HG03060 (cell line): ENCODE results near the gene MOGAT3.
"Not testable (repeated sequence)": the region's sequence is repeated elsewhere in the genome, so short reads cannot be mapped to it uniquely, and the experiment has no call there.

ENCODE experiments used
- ATAC-seq: cut with Tn5 transposase; IDR thresholded peaks from one replicate; pipeline ENCODE4 v1.9.1; 2021; ENCODE audit warnings: low read depth, moderate number of reproducible peaks; ENCODE audit not compliant: unreplicated experiment

MOGAT3 gene

GRCh38 chr7:101205901-101206664 lies 5.2 kb upstream of the MOGAT3 start:
- ATAC-seq = no peak

DNA sequence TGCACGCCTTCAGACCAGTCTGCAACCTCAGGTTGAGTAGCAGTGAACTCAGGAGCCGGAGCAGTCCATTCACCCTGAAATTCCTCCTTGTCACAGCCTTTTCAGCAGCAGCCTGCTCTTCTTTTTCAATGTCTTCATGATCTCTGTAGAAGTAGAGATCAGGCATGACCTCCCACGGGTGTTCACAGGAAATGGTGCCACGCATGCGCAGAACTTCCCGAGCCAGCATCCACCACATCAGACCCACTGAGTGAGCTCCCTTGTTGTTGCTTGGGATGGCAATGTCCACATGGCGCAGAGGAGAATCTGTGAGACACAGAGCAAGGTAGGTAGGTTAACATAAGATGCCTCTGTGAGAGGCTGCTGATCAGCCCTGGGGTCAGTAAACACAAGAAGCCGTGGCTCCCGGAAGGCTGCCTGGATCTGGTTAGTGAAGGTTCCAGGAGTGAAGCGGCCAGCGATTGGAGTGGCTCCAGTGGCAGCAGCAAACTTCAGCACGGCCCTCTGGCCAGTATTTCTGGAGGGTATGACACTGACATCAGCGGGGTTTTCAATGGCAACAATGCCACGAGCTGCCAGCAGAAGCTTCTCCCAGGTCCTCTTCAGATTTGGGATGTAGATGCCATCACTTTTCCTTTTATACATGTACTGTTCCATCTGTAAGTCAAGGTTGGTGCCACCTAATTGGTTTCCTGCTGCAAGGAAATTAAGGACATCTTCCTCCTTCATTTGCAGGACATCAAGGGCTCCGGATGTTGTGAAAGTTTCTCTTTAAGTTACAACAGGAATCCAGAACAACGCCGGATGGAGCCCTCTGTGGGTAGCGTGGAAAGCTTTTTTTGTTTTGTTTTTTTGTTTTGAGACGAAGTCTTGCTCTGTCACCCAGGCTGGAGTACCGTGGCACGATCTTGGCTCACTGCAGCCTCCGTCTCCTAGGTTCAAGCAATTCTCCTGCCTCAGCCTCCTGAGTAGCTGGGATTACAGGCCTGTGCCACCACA lies 3.2 kb upstream of the MOGAT3 start:
- ATAC-seq = not testable (repeated sequence)

DNA sequence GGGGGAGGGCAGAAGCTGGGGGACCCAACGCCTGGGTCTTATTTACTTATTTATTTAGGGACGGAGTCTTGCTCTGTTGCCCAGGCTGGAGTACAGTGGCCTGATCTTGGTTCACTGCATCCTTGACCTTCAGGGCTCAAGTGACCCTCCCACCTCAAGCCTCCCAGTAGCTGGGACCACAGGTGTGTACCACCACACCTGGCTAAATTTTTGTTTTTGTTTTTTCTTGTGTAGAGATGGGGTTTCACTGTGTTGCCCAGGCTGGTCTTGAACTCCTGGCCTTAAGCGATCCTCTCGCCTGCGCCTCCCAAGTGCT lies 1.7 kb upstream of the MOGAT3 start:
- ATAC-seq = no peak

DNA sequence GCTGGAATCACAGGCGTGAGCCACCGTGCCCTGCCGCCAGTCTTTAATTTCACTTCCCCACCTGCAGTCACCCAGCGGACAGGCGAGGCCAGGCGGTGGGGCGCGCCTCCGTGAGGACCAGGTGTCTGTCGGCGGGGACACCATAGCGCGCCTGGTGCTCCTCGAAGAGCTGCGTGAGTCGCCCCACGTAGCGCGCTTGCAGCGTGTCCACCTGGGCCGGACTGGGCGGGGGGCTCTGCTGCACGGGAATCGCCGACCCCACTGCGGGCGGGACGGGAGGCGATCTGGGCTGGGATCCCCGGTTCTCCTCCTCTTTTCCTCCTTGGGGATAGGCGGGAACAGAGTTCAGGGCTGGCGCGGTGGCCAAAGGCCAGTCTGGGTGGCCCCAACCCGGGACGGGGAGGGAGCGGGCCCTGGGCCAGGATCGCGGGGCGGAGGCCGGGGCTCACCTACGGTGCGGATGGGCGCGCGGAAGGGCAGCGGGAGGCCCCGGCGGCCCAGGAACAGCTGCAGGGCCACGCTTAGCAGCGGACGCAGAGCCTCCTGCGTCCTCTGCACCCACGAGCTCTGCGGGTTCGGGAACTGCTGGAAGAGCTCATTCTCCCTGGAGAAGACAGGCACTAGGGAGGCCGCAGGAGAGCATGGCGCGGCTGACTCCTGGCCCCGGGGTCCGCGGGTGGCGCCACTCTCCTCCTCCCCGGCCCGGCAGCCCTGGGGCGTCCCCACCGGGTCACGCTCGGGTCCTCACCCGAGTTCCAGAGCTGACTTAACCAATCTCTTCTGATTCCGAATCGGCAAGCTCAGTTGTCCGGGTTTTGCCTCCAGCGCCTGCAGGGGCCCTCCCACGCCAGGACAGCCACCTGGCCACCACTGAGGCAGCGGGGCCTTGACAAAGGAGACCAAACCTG lies 1.1 kb upstream of the MOGAT3 start:
- ATAC-seq = no peak

- ATAC-seq = no peak
Measured at GRCh38 chr7:101200504-101200861, 353 bp downstream of the MOGAT3 start.

DNA sequence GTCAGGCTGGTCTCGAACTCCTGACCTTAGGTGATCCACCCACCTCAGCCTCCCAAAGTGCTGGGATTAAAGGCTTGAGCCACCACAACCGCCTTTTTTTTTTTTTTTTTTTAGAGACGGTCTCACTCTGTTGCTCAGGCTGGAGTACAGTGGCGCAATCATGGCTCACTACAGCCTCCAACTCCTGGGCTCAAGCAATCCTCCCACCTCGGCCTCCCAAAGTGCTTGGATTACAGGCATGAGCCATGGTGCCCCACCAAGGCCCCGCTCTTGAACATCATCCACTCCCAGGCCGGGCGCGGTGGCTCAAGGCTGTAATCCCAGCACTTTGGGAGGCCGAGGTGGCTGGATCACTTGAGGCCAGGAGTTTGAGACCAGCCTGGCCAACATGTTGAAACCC lies 1.3 kb downstream of the MOGAT3 start:
- not testable (repeated sequence) for ATAC-seq

GRCh38 chr7:101198476-101198875 lies 2.4 kb downstream of the MOGAT3 start:
- no peak for ATAC-seq

DNA sequence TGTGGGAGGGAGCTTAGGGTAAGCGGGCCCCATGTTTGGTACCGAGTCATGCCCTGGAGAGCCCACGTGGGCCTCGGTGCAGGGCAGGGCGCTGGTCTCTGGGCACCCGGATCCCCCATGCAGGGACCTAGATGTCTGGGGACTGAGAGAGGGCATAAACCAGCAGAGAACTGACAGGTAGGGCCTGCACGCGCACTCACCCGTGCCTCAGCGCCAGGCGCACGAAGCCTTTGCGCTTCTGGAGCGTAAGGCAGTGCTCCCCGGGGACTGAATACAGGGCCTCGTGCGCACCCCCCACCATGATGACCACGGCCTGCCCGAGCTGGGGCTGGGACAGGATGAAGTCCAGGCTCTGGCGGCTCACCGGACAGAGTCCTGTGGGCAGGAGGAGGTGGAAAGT lies 2.8 kb downstream of the MOGAT3 start:
- no peak for ATAC-seq

DNA sequence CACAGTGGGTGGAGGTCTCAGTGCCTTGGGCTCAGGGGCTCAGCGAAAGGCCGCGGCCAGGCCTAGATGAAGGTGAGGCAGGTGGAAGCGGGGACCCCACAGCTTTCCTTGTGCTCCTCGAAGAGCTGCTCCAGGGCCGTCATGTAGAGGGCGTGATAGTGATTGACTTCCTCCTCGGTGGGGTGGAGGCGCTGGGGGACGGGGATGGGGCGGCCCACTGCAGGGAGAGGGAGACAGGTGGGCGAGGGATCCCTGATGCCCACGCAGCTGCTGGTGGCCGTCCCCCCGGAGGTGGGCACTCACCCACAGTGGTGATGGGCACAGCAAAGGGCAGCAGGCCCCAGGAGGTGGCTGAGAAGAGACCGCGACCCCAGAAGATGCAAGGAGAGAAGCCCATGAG lies 5.0 kb downstream of the MOGAT3 start:
- no peak for ATAC-seq

DNA sequence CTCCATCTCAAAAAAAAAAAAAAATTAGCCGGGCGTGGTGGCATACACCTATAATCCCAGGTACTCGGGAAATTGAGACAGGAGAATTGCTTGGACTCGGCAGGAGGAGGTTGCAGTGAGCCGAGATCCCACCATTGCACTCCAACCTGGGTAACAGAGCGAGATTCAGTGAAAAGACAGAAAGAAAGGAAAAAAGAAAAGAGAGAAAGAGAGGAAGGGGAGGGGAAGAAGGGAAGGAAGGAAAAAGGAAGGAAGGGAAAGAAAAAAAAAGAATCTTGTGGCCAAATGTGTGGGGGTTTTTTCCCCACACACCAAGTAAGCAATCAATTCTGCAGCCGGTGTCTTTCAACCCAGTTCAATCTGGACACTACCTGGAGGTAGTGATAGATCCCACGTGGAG lies 11.7 kb downstream of the MOGAT3 start:
- ATAC-seq = no peak

- no peak for ATAC-seq
Measured at GRCh38 chr7:101186844-101187428, 13.9 kb downstream of the MOGAT3 start.

- ATAC-seq = no peak
Measured at GRCh38 chr7:101186194-101186593, 14.6 kb downstream of the MOGAT3 start.

DNA sequence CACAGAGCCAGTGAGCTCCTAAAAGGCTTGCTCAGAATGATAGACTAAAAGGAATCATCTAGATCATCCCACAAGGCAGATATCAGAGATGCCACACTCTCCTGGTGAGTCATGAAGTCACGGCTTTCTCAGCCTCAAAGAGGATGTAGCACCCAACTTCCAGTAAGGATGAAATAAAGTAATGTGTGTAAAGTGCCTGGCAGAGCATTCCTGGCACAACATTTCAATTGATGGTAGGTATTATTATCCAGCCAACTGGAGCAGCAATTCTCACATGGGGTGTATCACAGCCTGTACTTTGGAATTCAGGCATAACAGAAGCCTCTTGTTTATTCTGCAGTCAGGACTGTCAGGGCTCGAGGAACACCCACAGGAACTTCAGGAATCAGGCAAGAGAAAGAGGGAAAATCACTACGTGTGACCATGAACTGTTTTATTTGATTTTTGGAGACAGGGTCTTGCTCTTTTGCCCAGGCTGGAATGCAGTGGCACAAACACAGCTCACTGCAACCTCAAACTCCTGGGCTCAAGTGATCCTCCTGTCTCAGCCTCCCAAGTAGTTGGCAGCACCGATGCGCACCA lies 15.5 kb downstream of the MOGAT3 start:
- no peak for ATAC-seq

DNA sequence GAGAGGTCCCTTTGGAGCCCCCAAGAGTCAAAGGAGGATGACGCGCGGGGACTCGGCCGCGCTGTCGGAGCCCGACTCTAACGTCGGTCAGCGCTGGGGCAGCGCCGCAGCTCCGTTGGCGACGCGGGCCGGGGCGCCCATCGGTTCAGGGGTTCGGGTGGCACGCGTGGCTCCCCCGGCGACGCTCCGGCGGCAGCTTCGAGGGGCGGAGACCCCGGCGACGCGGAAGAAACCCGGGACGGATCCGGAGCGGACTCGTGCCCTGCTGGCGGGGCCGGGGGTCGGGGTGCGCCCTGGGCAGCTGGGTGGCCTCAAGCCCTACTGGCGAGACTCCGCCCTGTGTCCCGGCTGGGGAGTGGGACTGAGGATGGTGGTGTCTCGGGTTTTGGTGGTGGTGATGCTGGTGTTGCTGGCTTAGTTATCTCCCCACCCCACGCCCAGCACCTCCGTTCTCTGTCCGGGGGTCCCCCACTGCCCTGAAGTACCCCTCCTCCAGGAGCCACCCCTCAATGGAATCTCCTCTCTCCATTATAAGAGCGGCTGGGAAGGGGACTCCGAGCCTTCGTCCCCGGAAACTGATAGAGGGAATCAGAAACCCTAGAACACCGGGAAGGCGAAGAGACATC lies 20.6 kb downstream of the MOGAT3 start, which contains the start of gene NAT16:
NAT16 (minus strand) TSS at position 164 of the 626 bp plus-strand sequence. CDS start 5,486 bp downstream, outside the sequence.
- ATAC-seq = no peak

DNA sequence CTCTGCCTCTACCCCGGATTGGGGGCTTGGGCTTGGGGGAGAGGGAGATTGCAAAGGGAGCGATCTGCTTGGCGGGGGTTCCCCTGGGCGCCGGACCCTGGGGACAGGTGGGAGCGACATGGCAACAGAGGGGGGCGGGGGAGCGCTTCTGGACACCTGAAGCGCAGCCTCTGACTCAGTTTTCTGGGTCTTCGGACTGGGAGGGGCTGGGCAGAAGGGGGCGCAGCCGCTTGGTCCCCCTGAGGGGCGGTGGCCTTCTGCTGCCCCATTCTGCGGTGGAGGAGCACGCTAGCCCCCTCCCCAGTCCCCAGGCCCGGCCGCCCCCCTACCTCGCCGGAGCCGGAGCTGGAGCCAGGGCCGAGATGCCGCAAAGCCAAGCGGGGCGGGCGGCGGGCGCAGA lies 21.1 kb downstream of the MOGAT3 start:
- ATAC-seq = no peak

GRCh38 chr7:101179117-101179516 lies 21.7 kb downstream of the MOGAT3 start:
- no peak for ATAC-seq

DNA sequence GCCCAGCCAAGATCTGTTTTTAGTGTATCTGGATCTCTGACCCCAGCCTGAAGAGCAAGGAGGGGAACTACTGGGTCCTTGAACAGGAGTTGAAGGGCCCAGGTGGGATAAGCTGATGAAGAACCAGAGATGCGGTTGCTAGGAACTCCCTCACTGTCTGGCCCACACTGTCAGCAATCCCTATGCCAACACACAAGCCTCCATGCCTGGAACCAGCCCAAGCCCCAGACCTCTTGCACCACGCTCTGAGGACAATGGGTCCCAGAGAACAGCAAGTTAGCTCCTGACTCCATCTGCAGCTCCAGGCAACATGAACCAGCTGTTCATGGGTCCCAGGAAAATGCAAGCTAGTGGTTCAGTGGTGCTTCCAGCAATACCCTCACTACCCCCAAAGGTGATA lies 23.2 kb downstream of the MOGAT3 start:
- ATAC-seq = no peak

DNA sequence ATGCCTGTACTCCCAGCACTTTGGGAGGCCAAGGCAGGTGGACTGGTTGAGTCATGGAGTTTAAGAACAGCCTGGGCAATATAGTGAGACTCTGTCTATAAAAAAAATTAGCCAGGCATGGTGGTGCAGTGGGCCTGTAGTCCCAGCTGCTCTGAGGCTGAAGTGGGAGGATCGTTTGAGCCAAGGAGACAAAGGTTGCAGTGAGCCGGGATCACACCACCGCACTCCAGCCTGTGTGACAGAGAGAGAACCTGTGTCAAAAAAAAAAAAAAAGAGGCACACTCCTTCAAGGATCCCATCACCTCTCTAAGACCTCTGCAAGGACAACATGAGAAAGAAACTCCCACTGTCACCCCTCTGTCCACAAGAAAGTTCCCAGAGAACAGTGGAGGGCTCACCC lies 25.2 kb downstream of the MOGAT3 start:
- no peak for ATAC-seq

DNA sequence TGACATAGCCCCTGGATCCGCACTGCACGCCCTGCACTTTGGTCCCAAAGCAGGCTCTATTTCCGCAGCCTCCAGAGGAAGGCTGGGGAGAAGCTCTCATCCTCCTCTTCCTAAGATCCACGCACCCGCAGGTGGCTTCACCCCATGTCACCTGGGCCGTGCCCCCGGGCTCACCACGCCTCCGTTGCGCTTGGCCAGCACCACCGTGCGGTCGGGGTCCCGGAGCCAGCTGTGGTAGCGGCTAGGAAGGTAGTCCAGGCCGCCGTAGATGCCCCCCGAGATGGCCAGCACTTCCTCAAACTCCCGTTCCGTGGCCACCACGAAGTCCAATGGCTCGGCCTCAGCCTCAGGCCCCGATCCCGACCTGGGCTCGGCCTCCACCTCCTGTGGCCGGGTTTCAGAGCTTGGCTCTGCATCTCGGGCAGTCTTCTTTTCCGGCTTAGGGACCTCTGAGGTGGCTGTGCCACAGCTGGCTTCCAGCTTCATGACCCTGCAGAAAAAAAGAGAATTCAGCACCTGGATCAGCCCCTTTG lies 26.4 kb downstream of the MOGAT3 start:
- ATAC-seq = no peak
